ENCODE measurements around the gene SUDS3.
"Not testable (repeated sequence)": the region's sequence is repeated elsewhere in the genome, so short reads cannot be mapped to it uniquely, and the experiment has no call there.

The SUDS3 gene

DNA sequence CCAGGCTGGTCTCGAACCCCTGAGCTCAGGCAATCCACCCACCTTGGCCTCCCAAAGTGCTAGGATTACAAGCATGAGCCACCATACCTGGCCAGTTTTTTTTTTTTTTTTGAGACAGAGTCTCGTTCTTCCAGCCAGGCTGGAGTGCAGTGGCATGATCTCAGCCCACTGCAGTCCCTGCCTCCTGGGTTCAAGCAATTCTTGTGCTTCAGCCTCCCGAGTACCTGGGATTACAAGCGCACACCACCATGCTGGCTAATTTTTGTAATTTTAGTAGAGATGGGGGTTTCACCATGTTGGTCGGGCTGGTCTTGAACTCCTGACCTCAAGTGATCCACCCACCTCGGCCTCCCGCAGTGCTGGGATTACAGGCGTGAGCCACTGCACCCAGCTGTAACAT is 31.9 kb downstream of the SUDS3 start:
- H3K18ac ChIP-seq (ENCODE audit: low read length); H3K56ac ChIP-seq (ENCODE audit: low read length); H3K4me3 ChIP-seq (ENCODE audit: low read length); H2AK5ac ChIP-seq (ENCODE audit: low read length); H3K79me2 ChIP-seq (ENCODE audit: control insufficient read depth, insufficient read depth, low read length); H4K8ac ChIP-seq (ENCODE audit: low read depth, low read length); H3K4me1 ChIP-seq (ENCODE audit: control insufficient read depth, low read depth, low read length); H3K27me3 ChIP-seq (ENCODE audit: insufficient read depth, low read length, poor library complexity); H3K4me2 ChIP-seq (ENCODE audit: low read length); H3K23ac ChIP-seq (ENCODE audit: low read length); H4K5ac ChIP-seq (ENCODE audit: low read length); H2BK120ac ChIP-seq (ENCODE audit: low read depth, low read length); H3K27ac ChIP-seq (ENCODE audit: low read depth, low read length); H2BK15ac ChIP-seq (replicated peaks; ENCODE audit: low read depth); DNase-seq; H3K36me3 ChIP-seq (ENCODE audit: control insufficient read depth, insufficient read depth, low read length); H3K79me1 ChIP-seq (ENCODE audit: low read length); H2BK5ac ChIP-seq (ENCODE audit: low read length); H3K9ac ChIP-seq (ENCODE audit: low read length); H3K4ac ChIP-seq (ENCODE audit: low read depth, low read length): not testable (repeated sequence)
- WGBS (ENCODE audit: extremely low coverage, insufficient coverage, low lambda C conversion rate): no CpG with 5 or more reads among the region's 8 CpGs

DNA sequence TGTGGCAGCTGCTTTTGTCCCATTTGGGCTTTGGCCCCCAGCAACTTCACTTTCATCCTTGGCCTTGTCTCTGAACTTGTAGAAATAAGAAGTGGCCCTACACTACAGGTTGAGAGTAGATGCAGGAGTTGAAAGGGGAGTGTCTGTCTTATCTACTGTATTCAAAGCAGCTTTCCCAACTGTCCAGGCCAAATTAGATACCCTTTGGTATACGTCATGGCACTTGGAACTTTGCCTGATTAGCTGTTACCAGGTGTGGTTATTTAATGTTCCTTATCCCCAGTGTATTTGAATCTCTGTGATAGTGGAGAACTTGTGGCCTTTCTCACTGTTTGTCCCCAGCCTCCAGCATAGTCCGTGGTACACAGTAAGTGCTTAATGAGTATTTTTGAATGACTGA is 33.5 kb downstream of the SUDS3 start:
- Histone ChIP-seq H2BK120ac (ENCODE audit: low read depth, low read length) (no peak overlapping the region), H3K36me3 (ENCODE audit: control insufficient read depth, insufficient read depth, low read length) (peaks cover 10% of the 10 kb centered on the region), H3K79me2 (ENCODE audit: control insufficient read depth, insufficient read depth, low read length) (no peaks in the 10 kb centered on the region), H2BK15ac (replicated peaks; ENCODE audit: low read depth) (no peak overlapping the region), H3K4me1 (ENCODE audit: control insufficient read depth, low read depth, low read length) (no peaks in the 10 kb centered on the region), H3K79me1 (ENCODE audit: low read length) (no peaks in the 10 kb centered on the region), H4K8ac (ENCODE audit: low read depth, low read length) (no peak overlapping the region), H3K56ac (ENCODE audit: low read length) (no peak overlapping the region), H3K18ac (ENCODE audit: low read length) (no peak overlapping the region), H2BK5ac (ENCODE audit: low read length) (no peak overlapping the region), H3K9ac (ENCODE audit: low read length) (no peak overlapping the region), H3K23ac (ENCODE audit: low read length) (no peak overlapping the region), H3K4me3 (ENCODE audit: low read length) (no peak overlapping the region), H3K27ac (ENCODE audit: low read depth, low read length) (no peak overlapping the region), H3K27me3 (ENCODE audit: insufficient read depth, low read length, poor library complexity) (no peaks in the 10 kb centered on the region), H3K4ac (ENCODE audit: low read depth, low read length) (no peak overlapping the region), H2AK5ac (ENCODE audit: low read length) (no peak overlapping the region), H4K5ac (ENCODE audit: low read length) (no peak overlapping the region), H3K4me2 (ENCODE audit: low read length) (no peak overlapping the region)
- WGBS (ENCODE audit: extremely low coverage, insufficient coverage, low lambda C conversion rate): no CpG with 5 or more reads among the region's 2 CpGs
- DNase-seq: no peak

DNA sequence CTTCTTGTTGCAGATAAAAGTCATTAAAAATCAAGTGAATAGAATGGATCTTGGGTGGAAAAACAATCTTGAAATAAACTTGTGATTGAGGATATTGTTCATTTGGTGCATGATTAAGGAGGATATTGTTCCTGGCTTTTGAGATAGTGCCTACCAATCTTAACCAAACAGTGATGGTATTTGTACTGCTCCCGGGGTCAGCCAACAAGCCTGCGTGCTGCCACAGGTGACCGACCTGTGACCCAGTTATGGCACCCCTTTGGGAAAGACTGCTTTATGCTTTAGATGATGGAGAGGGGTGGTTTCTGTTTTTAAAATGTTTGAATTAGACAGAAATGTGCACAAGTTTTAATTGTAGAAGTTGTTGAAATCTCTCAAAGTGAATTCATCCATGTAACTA is 41.6 kb downstream of the SUDS3 start:
- Histone ChIP-seq H3K79me1 (ENCODE audit: low read length) (no peaks in the 10 kb centered on the region), H2BK5ac (ENCODE audit: low read length) (no peak overlapping the region), H3K9ac (ENCODE audit: low read length) (no peak overlapping the region), H3K4me3 (ENCODE audit: low read length) (no peak overlapping the region), H3K79me2 (ENCODE audit: control insufficient read depth, insufficient read depth, low read length) (no peaks in the 10 kb centered on the region), H3K27me3 (ENCODE audit: insufficient read depth, low read length, poor library complexity) (no peaks in the 10 kb centered on the region), H3K18ac (ENCODE audit: low read length) (no peak overlapping the region), H3K4me2 (ENCODE audit: low read length) (no peak overlapping the region), H3K4me1 (ENCODE audit: control insufficient read depth, low read depth, low read length) (no peaks in the 10 kb centered on the region), H2BK120ac (ENCODE audit: low read depth, low read length) (no peak overlapping the region), H4K8ac (ENCODE audit: low read depth, low read length) (no peak overlapping the region), H3K23ac (ENCODE audit: low read length) (no peak overlapping the region), H2AK5ac (ENCODE audit: low read length) (no peak overlapping the region), H3K36me3 (ENCODE audit: control insufficient read depth, insufficient read depth, low read length) (peaks cover 3% of the 10 kb centered on the region), H2BK15ac (replicated peaks; ENCODE audit: low read depth) (no peak overlapping the region), H3K56ac (ENCODE audit: low read length) (no peak overlapping the region), H3K27ac (ENCODE audit: low read depth, low read length) (no peak overlapping the region), H3K4ac (ENCODE audit: low read depth, low read length) (no peak overlapping the region), H4K5ac (ENCODE audit: low read length) (no peak overlapping the region)
- no peak for DNase-seq
- no CpG with 5 or more reads among the region's 3 CpGs for WGBS (ENCODE audit: extremely low coverage, insufficient coverage, low lambda C conversion rate)

DNA sequence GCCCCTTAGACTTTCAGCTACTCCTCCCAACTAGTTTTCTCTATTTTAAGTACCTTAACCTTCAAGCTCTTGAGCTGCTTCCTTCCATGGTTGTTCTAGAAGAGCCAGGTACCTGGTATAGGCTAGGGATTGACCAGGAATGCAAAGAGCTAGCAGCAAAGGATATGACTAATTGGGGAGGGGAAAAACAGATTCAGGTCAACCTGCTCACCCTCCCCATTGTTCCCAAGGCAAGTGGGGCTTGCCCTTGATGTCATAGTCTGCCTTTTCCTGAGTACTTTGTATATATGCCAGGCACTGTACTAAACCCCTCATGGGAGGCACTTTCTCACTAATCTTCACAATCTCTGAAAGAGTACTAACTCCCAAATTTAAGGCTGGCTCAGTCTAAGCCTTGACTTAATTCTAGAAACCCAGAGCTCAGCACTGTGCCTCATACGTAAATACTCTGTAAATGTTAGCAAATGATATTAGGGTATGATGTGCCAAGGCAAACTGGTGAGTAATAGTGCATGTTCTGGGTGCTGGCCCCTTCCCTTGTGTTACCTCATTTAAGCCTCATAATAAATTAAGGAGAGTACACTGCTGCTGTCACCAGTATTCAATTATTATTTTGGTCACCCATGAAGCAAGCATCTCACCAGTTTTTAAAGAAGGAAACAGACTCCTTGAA is 42.2 kb downstream of the SUDS3 start:
- Histone ChIP-seq H2BK15ac (replicated peaks; ENCODE audit: low read depth) (no peak overlapping the region), H2AK5ac (ENCODE audit: low read length) (no peak overlapping the region), H3K79me1 (ENCODE audit: low read length) (no peaks in the 10 kb centered on the region), H3K56ac (ENCODE audit: low read length) (no peak overlapping the region), H3K27me3 (ENCODE audit: insufficient read depth, low read length, poor library complexity) (no peaks in the 10 kb centered on the region), H4K8ac (ENCODE audit: low read depth, low read length) (no peak overlapping the region), H3K4ac (ENCODE audit: low read depth, low read length) (no peak overlapping the region), H3K36me3 (ENCODE audit: control insufficient read depth, insufficient read depth, low read length) (peaks cover 3% of the 10 kb centered on the region), H3K9ac (ENCODE audit: low read length) (no peak overlapping the region), H3K23ac (ENCODE audit: low read length) (no peak overlapping the region), H4K5ac (ENCODE audit: low read length) (no peak overlapping the region), H3K27ac (ENCODE audit: low read depth, low read length) (no peak overlapping the region), H3K79me2 (ENCODE audit: control insufficient read depth, insufficient read depth, low read length) (no peaks in the 10 kb centered on the region), H3K18ac (ENCODE audit: low read length) (no peak overlapping the region), H3K4me3 (ENCODE audit: low read length) (no peak overlapping the region), H2BK5ac (ENCODE audit: low read length) (no peak overlapping the region), H3K4me1 (ENCODE audit: control insufficient read depth, low read depth, low read length) (no peaks in the 10 kb centered on the region), H3K4me2 (ENCODE audit: low read length) (no peak overlapping the region), H2BK120ac (ENCODE audit: low read depth, low read length) (no peak overlapping the region)
- WGBS (ENCODE audit: extremely low coverage, insufficient coverage, low lambda C conversion rate): no CpG with 5 or more reads among the region's 1 CpG
- no peak for DNase-seq

DNA sequence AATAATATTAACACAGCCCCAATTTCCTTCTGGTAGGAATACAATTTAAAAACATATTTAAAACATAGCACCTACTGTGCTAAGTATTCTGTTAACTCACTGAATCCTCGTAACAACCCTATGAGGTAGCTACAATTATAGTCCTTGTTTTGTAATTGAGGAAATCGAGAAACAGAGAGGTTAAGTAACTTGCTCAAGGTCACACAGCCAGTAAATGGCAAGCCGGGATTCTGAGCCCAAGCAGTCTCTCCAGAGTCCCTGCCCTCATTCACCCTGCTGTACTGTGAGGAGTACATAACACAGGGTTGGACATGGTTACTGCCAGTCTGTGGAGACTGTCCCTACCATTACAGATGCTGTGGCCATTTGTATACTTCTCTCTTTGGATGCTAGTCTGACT is 44.3 kb downstream of the SUDS3 start:
- H3K79me2 ChIP-seq (ENCODE audit: control insufficient read depth, insufficient read depth, low read length): no peaks in the 10 kb centered on the region
- H2BK15ac ChIP-seq (replicated peaks; ENCODE audit: low read depth): no peak overlapping the region
- DNase-seq: no peak
- H3K79me1 ChIP-seq (ENCODE audit: low read length): no peaks in the 10 kb centered on the region
- no peak overlapping the region for H3K4me3 ChIP-seq (ENCODE audit: low read length)
- H3K27me3 ChIP-seq (ENCODE audit: insufficient read depth, low read length, poor library complexity): no peaks in the 10 kb centered on the region
- no peak overlapping the region for H2AK5ac ChIP-seq (ENCODE audit: low read length)
- H3K9ac ChIP-seq (ENCODE audit: low read length): no peak overlapping the region
- H3K18ac ChIP-seq (ENCODE audit: low read length): no peak overlapping the region
- H2BK120ac ChIP-seq (ENCODE audit: low read depth, low read length): no peak overlapping the region
- no peak overlapping the region for H3K23ac ChIP-seq (ENCODE audit: low read length)
- H2BK5ac ChIP-seq (ENCODE audit: low read length): no peak overlapping the region
- H3K4me2 ChIP-seq (ENCODE audit: low read length): no peak overlapping the region
- peaks cover 1% of the 10 kb centered on the region for H3K36me3 ChIP-seq (ENCODE audit: control insufficient read depth, insufficient read depth, low read length)
- no peak overlapping the region for H4K8ac ChIP-seq (ENCODE audit: low read depth, low read length)
- WGBS (ENCODE audit: extremely low coverage, insufficient coverage, low lambda C conversion rate): no CpG with 5 or more reads among the region's 3 CpGs
- H3K27ac ChIP-seq (ENCODE audit: low read depth, low read length): no peak overlapping the region
- H4K5ac ChIP-seq (ENCODE audit: low read length): no peak overlapping the region
- H3K4ac ChIP-seq (ENCODE audit: low read depth, low read length): no peak overlapping the region
- H3K4me1 ChIP-seq (ENCODE audit: control insufficient read depth, low read depth, low read length): no peaks in the 10 kb centered on the region
- H3K56ac ChIP-seq (ENCODE audit: low read length): no peak overlapping the region

DNA sequence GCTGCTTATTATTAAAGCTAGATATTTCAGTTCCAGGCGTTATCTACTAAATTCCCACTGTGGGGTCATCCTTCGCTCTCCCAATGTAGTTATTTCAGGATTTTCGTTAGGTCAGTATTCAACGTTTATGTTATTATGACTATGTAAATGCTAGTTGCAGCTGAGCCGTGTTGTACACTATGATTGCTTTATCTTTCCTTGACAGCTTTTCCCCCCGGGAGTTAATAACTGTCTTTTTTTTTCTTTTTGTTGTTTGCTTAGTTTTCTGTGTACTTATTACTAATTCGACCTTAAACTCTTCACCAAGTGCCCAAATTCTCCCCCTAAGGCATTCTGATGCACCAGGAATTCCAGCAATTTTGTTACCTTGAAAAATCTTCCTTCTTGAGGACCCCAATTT is 48.5 kb downstream of the SUDS3 start:
- Histone ChIP-seq H3K4me1 (ENCODE audit: control insufficient read depth, low read depth, low read length) (no peaks in the 10 kb centered on the region), H2BK120ac (ENCODE audit: low read depth, low read length) (no peak overlapping the region), H3K23ac (ENCODE audit: low read length) (no peak overlapping the region), H3K56ac (ENCODE audit: low read length) (no peak overlapping the region), H2BK15ac (replicated peaks; ENCODE audit: low read depth) (no peak overlapping the region), H4K8ac (ENCODE audit: low read depth, low read length) (no peak overlapping the region), H3K4ac (ENCODE audit: low read depth, low read length) (no peak overlapping the region), H3K36me3 (ENCODE audit: control insufficient read depth, insufficient read depth, low read length) (no peaks in the 10 kb centered on the region), H2BK5ac (ENCODE audit: low read length) (no peak overlapping the region), H3K18ac (ENCODE audit: low read length) (no peak overlapping the region), H3K4me3 (ENCODE audit: low read length) (no peak overlapping the region), H3K27me3 (ENCODE audit: insufficient read depth, low read length, poor library complexity) (no peaks in the 10 kb centered on the region), H2AK5ac (ENCODE audit: low read length) (no peak overlapping the region), H3K79me1 (ENCODE audit: low read length) (no peaks in the 10 kb centered on the region), H3K4me2 (ENCODE audit: low read length) (no peak overlapping the region), H3K27ac (ENCODE audit: low read depth, low read length) (no peak overlapping the region), H3K79me2 (ENCODE audit: control insufficient read depth, insufficient read depth, low read length) (no peaks in the 10 kb centered on the region), H4K5ac (ENCODE audit: low read length) (no peak overlapping the region), H3K9ac (ENCODE audit: low read length) (no peak overlapping the region)
- no peak for DNase-seq
- WGBS (ENCODE audit: extremely low coverage, insufficient coverage, low lambda C conversion rate): no CpG with 5 or more reads among the region's 7 CpGs
